GM19324 (cell line): ENCODE results near the gene LCE7A.

ENCODE experiments used
- ATAC-seq: cut with Tn5 transposase; IDR thresholded peaks from one replicate; pipeline ENCODE4 v1.9.1; 2021; ENCODE audit warnings: mild to moderate bottlenecking, moderate library complexity; ENCODE audit not compliant: unreplicated experiment, low FRiP score

Gene LCE7A

GRCh38 chr1:152879559-152880198 is 19.9 kb downstream of the LCE7A start:
- no peak for ATAC-seq

GRCh38 chr1:152880316-152880715 is 20.5 kb downstream of the LCE7A start:
- ATAC-seq: no peak

- ATAC-seq: no peak
Measured at GRCh38 chr1:152880907-152881306, 21.1 kb downstream of the LCE7A start.

- no peak for ATAC-seq
Measured at GRCh38 chr1:152884085-152884484, 24.3 kb downstream of the LCE7A start.

- ATAC-seq: no peak
Measured at GRCh38 chr1:152884506-152884905, 24.7 kb downstream of the LCE7A start.

- no peak for ATAC-seq
Measured at GRCh38 chr1:152884966-152885624, 25.3 kb downstream of the LCE7A start.

GRCh38 chr1:152886085-152886484 is 26.3 kb downstream of the LCE7A start:
- ATAC-seq: no peak

- no peak for ATAC-seq
Measured at GRCh38 chr1:152886758-152887409, 27.1 kb downstream of the LCE7A start.

- ATAC-seq: no peak
Measured at GRCh38 chr1:152888126-152888525, 28.3 kb downstream of the LCE7A start.

GRCh38 chr1:152899027-152899426 is 39.2 kb downstream of the LCE7A start:
- no peak for ATAC-seq

GRCh38 chr1:152899883-152900282 is 40.1 kb downstream of the LCE7A start:
- ATAC-seq: no peak

GRCh38 chr1:152901631-152902030 is 41.8 kb downstream of the LCE7A start:
- ATAC-seq: no peak

- ATAC-seq: no peak
Measured at GRCh38 chr1:152902636-152903035, 42.8 kb downstream of the LCE7A start.

GRCh38 chr1:152904688-152905440 is 45.1 kb downstream of the LCE7A start:
- no peak for ATAC-seq

GRCh38 chr1:152906023-152906565 is 46.3 kb downstream of the LCE7A start:
- no peak for ATAC-seq

GRCh38 chr1:152907686-152908601 is 48.1 kb downstream of the LCE7A start, which contains the start of gene IVL:
Gene IVL, plus strand, starts transcription at chr1:152908546. Its CDS starts 1,252 bp downstream, at chr1:152909798.
- ATAC-seq: no peak

- no peak for ATAC-seq
Measured at GRCh38 chr1:152909206-152909605, 49.4 kb downstream of the LCE7A start.
